HuH-7 (cell line): ENCODE results near the gene ZIK1.

ENCODE experiments used
- DNase-seq: peaks from one replicate; pipeline ENCODE4 v3.0.0; 2011; ENCODE audit warnings: low spot score

ZIK1 gene

DNA sequence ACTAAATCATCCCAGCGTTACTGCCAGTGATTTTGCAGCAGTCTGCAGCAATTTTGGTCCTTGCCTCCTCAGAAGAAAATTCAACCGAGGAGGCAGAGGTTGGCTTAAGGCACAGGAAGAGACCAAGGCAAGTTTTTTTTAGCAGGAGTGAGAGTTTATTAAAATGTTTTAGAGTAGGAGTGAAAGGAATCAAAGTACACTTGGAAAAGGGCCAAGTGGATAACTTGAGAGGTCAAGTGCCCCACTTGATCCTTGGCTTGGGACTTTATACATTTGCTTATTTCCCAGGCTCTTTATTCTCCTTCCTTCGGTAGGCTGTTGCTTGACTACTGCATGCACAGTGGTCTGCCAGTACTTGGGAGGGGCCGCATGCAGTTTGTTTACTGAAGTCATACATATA lies 27.2 kb downstream of the ZIK1 start:
- no peak for DNase-seq

GRCh38 chr19:57613941-57614743 lies 30.2 kb downstream of the ZIK1 start, which contains the start of gene ZNF134:
ZNF134 (plus strand) TSS chr19:57614242; CDS start chr19:57619469, 5,227 bp downstream.
- DNase-seq = peak; percentile 95

DNA sequence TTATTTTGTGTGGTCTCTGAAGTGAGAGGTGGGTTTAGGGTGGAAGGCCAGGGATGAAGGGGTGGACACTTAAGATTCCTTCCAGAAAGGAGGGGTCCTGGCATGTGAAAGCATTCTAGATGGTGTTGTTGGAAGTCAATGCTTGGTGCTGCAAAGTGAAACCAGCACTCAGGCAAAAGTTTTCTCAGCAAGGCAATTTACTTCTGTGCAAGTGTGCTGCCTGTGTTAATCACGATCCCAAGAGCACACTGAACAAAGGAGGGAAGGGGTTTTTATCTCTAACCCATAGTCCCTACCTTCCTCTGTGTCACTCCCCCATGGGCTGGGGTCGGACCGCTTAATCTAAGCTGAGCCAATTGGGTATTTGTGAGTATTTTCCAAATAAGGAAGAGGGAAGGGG lies 31.4 kb downstream of the ZIK1 start:
- DNase-seq = no peak

DNA sequence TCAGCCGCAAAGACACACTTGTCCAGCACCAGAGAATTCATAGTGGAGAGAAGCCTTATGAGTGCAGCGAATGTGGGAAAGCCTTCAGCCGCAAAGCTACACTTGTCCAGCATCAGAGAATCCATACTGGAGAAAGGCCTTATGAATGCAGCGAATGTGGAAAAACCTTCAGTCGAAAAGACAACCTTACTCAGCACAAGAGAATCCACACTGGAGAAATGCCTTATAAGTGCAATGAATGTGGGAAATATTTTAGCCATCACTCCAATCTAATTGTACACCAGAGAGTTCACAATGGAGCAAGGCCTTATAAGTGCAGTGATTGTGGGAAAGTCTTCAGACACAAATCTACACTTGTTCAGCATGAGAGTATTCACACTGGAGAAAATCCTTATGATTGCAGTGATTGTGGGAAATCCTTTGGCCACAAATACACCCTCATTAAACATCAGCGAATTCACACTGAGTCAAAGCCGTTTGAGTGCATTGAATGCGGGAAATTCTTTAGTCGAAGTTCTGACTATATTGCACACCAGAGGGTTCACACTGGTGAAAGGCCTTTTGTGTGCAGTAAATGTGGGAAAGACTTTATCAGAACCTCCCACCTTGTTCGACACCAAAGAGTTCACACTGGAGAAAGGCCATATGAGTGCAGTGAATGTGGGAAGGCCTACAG lies 36.9 kb downstream of the ZIK1 start:
- no peak for DNase-seq

DNA sequence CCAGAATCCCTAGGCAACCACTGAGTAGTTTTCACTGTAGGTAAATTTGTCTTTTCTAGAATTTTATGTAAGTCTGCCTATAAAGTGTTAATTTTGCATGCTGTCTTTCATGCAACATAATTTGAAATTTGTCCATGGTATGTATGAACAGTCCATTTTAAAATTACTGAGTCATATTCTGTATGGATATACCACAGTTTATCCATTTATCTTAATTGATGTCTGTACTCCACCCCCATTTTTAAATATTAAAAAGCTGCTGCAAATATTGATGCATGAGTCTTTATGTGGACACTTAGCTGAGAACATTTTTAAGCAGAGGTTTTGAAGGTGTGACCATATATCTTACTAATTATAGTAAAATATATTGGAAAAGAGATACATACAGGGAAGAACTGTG lies 39.1 kb downstream of the ZIK1 start:
- DNase-seq = no peak

- DNase-seq = peak; percentile 91
Observed at GRCh38 chr19:57632987-57633831, 49.3 kb downstream of the ZIK1 start, which contains the start of gene ZNF211. ZNF211 (plus strand) TSS chr19:57633168; CDS start chr19:57633347, 179 bp downstream.

GRCh38 chr19:57633832-57634131 lies 49.8 kb downstream of the ZIK1 start:
- DNase-seq = no peak

DNA sequence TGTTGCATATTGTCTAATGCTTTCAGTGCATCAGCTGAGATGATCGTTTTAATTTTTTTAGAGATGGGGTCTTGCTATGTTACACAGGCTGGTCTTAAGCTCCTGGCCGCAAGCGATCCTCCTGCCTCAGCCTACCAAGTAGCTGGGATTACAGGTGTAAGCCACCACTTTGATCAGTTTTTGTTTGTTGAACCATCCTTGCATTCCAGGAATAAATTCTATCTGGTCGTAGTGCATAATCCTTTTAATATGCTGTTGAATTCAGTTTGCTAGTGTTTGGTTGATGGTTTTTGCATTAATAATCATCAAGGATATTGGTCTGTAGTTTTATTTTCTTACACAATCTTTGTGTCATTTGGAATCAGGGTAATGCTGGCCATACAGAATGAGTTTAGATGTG lies 53.4 kb downstream of the ZIK1 start:
- no peak for DNase-seq

DNA sequence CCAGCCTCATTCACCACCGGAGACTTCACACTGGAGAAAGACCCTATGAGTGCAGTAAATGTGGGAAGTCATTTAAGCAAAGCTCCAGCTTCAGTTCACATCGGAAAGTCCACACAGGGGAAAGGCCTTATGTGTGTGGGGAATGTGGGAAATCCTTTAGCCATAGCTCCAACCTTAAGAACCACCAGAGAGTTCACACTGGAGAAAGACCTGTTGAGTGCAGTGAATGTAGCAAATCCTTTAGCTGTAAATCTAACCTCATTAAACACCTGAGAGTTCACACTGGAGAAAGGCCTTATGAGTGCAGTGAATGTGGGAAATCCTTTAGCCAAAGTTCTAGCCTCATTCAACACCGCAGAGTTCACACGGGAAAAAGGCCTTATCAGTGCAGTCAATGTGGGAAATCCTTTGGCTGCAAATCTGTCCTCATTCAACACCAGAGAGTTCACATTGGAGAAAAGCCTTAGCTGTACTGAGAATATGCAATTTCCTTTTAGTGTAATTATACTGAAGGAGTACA lies 57.8 kb downstream of the ZIK1 start:
- no peak for DNase-seq

DNA sequence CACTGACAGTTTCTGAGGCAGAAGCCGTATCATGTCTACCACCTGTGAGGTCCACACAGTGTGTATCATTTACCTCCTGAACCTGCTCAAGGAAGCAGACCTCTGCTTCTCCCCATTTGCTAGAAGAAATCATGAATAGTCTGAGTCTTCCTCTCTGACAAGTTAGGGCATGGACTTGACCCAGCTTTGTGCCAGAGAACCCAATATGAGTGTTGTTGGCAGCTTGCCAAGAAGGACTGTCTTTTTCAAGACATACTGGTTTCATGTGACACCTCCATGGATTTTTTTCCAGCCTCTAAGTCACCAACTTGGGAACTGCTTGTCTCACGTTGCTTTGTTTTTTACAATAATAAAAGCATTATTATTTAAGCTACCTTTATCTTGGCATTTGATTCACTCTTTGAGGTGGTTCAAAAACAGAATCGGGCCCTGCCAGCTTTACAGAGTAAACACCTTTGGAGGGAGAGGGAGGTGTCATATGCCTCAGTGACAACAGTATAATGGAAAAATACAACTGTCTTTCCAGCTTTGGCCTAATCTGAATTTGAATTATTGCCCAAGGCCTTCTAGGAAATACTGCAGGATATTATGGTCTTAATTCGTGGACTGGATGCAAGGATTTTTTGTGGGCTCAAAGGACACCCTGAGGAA lies 58.6 kb downstream of the ZIK1 start:
- DNase-seq = no peak
